Panc1 (cell line): ENCODE data around the gene AGPAT3. TPM values are rescaled to one million over a fixed set of nuclear protein-coding genes. Genes with fewer than 3 reads are reported as not detected.

Source experiments
- ATAC-seq: fragments of 200-7000 bp; cut with Tn5 transposase; 2 replicates; pipeline ENCODE4 v1.9.1; 2020; ENCODE audit warnings: mild to moderate bottlenecking, moderate library complexity
- BruUV-seq: library from RNA; stranded (reverse); fragments of 400-500 nt; replicated peaks from 2 replicates; lab custom pipeline; 2021; lab: Mats Ljungman, UMichigan
- CTCF ChIA-PET: fragments of 300-600 bp; sonication (Branson Sonifier 250); formaldehyde crosslinking; loops from one replicate; lab custom pipeline; 2022; ENCODE audit warnings: antibody characterized with exemption; lab: Charles Lee
- POLR2A ChIA-PET: fragments of 300-600 bp; sonication (Branson Sonifier 250); formaldehyde crosslinking; loops from one replicate; lab custom pipeline; 2022; ENCODE audit warnings: antibody characterized with exemption; lab: Charles Lee
- DNase-seq: peaks from one replicate; pipeline ENCODE4 v3.0.0-alpha.2; 2010; ENCODE audit warnings: low read depth, low spot score
- H3K27ac ChIP-seq: 2 replicates; pipeline ENCODE4 v1.5.1; 2011; ENCODE audit warnings: mild to moderate bottlenecking, low read length, inconsistent platforms
- H3K27me3 ChIP-seq: fragments of 200-500 bp; sonication (Bioruptor generic); 2 replicates; pipeline ENCODE4 v1.6.0; 2014; ENCODE audit warnings: low read length, inconsistent platforms; ENCODE audit not compliant: control insufficient read depth, insufficient read depth
- H3K36me3 ChIP-seq: fragments of 200-500 bp; sonication (Bioruptor generic); 2 replicates; pipeline ENCODE4 v1.5.1; 2014; ENCODE audit warnings: inconsistent platforms, mild to moderate bottlenecking, low read length, moderate library complexity; ENCODE audit not compliant: control insufficient read depth, insufficient read depth
- H3K4me1 ChIP-seq: 2 replicates; pipeline ENCODE4 v1.5.1; 2011; ENCODE audit warnings: inconsistent platforms, mild to moderate bottlenecking, low read length, moderate library complexity; ENCODE audit not compliant: control insufficient read depth, insufficient read depth
- H3K4me3 ChIP-seq, 2 experiments: 2 replicates each; pipeline ENCODE4 v1.5.1; 2011 to 2012; ENCODE audit warnings: low read depth in 2 of 2, low read length in 2 of 2, mild to moderate bottlenecking in 2 of 2, inconsistent platforms in 1 of 2, moderate library complexity in 1 of 2
- H3K9me3 ChIP-seq: fragments of 200-500 bp; sonication (Bioruptor generic); 2 replicates; pipeline ENCODE4 v1.5.1; 2014; ENCODE audit warnings: low read depth, mild to moderate bottlenecking, inconsistent platforms, low read length, moderate library complexity; ENCODE audit not compliant: control insufficient read depth, insufficient read depth
- POLR2AphosphoS5 ChIP-seq: IDR thresholded peaks from 2 replicates; pipeline ENCODE4 v1.6.1; 2012; ENCODE audit warnings: mild to moderate bottlenecking, low read depth, low read length, moderate library complexity
- SIN3A ChIP-seq: IDR thresholded peaks from 2 replicates; pipeline ENCODE4 v1.6.1; 2012; ENCODE audit warnings: low read depth, mild to moderate bottlenecking, low read length, moderate library complexity, borderline replicate concordance; ENCODE audit not compliant: insufficient read depth
- TCF7L2 ChIP-seq: IDR thresholded peaks from 2 replicates; pipeline ENCODE4 v1.6.1; 2011; ENCODE audit warnings: mild to moderate bottlenecking, low read depth, low read length, inconsistent platforms
- in situ Hi-C: cut with HindIII; loops from 2 replicates; pipeline ENCODE4 v1.10.0; 2016; ENCODE audit warnings: low sequenced_read_pairs, low pct_unique_long_range_greater_than_20kb
- intact Hi-C: fragments of 100-400 bp; cut with micrococcal nuclease; formaldehyde crosslinking; loops from one replicate; pipeline ENCODE4 v1.10.0; 2022; ENCODE audit not compliant: unreplicated experiment
- total RNA-seq: library from RNA; stranded (reverse); gene quantifications from one replicate; pipeline ENCODE4 v1.2.1, GENCODE V29; 2021; ENCODE audit not compliant: unreplicated experiment
- TF ChIP-seq, protein P1 (sequence below), 2 experiments: IDR thresholded peaks; 2 replicates each; pipeline ENCODE4 v1.6.1; 2011 to 2012; ENCODE audit warnings: low read depth in 2 of 2, control low read depth in 1 of 2, low read length in 1 of 2, mild to moderate bottlenecking in 1 of 2, moderate library complexity in 1 of 2; ENCODE audit not compliant: insufficient read depth in 1 of 2
- TF ChIP-seq, protein P2 (sequence below): fragments of 450-650 bp; IDR thresholded peaks from 2 replicates; pipeline ENCODE4 v1.5.1; 2017; ENCODE audit warnings: mild to moderate bottlenecking

Gene AGPAT3
- total RNA-seq, 1 experiment from 2014 or later = 40.1 TPM

DNA sequence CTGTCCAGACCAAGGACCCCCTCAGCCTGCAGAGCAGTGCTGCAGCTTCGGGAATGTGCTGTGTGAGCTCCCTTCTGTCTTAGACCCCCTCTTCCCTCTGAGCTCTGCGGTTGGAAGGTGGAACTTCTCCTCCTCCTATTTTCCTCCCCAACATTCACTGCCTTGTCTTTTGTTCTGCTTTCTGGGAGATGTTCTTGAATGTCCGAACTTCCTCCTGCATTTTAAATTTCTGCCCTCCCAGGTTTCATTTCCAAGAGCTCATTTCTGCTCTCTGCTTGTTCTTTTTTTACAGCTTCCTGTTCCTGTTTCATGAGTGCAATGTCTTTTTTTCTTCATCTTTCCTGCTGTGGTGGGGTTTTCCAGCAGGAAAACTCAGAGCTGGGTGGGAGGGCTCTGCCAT, 46.3 kb upstream of the AGPAT3 start:
- H3K9me3 ChIP-seq = no peaks in the 10 kb centered on the region
- no peaks in the 10 kb centered on the region for H3K36me3 ChIP-seq
- ChIA-PET CTCF (interaction anchor here (0.7 kb wide), 1 partner anchor 49 kb away, joined by 5 read pairs; no protein-coding TSS in a partner anchor), POLR2A (interaction anchor here (0.6 kb wide), 1 partner anchor 112 kb away, joined by 10 read pairs; no protein-coding TSS in a partner anchor)
- no peak overlapping the region for H3K27ac ChIP-seq
- no peaks in the 10 kb centered on the region for H3K27me3 ChIP-seq
- DNase-seq = no peak
- BruUV-seq = no TSS peak
- no peaks in the 10 kb centered on the region for H3K4me1 ChIP-seq
- intact Hi-C loops = no loop called here
- TF ChIP-seq SIN3A = no peak
- TF ChIP-seq, protein P1, sequence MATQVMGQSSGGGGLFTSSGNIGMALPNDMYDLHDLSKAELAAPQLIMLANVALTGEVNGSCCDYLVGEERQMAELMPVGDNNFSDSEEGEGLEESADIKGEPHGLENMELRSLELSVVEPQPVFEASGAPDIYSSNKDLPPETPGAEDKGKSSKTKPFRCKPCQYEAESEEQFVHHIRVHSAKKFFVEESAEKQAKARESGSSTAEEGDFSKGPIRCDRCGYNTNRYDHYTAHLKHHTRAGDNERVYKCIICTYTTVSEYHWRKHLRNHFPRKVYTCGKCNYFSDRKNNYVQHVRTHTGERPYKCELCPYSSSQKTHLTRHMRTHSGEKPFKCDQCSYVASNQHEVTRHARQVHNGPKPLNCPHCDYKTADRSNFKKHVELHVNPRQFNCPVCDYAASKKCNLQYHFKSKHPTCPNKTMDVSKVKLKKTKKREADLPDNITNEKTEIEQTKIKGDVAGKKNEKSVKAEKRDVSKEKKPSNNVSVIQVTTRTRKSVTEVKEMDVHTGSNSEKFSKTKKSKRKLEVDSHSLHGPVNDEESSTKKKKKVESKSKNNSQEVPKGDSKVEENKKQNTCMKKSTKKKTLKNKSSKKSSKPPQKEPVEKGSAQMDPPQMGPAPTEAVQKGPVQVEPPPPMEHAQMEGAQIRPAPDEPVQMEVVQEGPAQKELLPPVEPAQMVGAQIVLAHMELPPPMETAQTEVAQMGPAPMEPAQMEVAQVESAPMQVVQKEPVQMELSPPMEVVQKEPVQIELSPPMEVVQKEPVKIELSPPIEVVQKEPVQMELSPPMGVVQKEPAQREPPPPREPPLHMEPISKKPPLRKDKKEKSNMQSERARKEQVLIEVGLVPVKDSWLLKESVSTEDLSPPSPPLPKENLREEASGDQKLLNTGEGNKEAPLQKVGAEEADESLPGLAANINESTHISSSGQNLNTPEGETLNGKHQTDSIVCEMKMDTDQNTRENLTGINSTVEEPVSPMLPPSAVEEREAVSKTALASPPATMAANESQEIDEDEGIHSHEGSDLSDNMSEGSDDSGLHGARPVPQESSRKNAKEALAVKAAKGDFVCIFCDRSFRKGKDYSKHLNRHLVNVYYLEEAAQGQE (IDR thresholded peaks at IDR 0.05; ENCODE audit: insufficient read depth in 1 of 2, low read depth in 2 of 2, low read length in 1 of 2) = no peak
- TF ChIP-seq, protein P2, sequence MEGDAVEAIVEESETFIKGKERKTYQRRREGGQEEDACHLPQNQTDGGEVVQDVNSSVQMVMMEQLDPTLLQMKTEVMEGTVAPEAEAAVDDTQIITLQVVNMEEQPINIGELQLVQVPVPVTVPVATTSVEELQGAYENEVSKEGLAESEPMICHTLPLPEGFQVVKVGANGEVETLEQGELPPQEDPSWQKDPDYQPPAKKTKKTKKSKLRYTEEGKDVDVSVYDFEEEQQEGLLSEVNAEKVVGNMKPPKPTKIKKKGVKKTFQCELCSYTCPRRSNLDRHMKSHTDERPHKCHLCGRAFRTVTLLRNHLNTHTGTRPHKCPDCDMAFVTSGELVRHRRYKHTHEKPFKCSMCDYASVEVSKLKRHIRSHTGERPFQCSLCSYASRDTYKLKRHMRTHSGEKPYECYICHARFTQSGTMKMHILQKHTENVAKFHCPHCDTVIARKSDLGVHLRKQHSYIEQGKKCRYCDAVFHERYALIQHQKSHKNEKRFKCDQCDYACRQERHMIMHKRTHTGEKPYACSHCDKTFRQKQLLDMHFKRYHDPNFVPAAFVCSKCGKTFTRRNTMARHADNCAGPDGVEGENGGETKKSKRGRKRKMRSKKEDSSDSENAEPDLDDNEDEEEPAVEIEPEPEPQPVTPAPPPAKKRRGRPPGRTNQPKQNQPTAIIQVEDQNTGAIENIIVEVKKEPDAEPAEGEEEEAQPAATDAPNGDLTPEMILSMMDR = no peak
- no peak for TF ChIP-seq POLR2AphosphoS5
- TF ChIP-seq TCF7L2 = no peak
- in situ Hi-C loops = no loop called here
- no peak overlapping the region for H3K4me3 ChIP-seq
- ATAC-seq = no peak

DNA sequence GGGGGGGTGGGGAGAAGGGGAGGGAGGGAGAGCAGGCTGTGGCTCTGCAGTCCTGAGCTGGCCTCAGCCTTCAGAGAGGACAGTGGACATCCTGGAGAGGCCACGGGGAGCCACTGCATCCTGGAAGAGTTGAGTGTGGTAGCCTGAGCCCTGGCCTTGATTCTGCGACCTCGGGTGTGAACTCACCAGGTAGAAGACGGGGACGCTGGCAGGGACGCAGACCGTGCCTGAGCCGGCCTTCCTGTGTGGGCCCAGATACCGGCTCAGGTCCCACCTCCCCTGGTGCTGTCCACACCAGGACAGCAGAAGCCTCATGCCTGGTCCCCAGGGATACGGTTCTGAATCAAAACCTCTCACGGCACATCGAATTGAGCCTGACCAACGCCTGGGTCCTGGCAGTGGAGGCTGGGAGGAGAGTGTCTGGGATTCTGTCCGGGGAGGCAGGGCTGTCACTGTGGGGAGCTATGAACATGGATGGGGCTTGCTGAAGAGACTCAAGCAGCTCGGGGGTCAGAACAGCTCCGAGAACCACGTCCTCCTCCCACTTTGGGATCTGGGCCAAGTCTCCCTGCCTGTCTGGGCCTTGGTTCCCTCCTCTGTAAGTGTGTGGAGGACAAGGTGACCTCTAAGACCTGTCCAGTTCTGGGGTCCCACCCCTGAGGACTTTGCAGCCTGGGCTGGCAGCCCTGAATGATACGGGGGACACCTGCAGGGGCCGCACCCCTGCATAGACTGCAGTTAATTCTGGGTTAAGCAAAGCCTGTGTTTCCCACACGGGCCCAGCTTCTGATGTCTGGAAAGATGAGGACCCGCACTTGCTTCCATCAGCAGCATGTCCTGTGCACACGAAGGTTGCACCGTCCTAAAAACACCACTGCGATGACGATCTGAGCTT, 45.3 kb upstream of the AGPAT3 start:
- Histone ChIP-seq H3K4me1 (no peaks in the 10 kb centered on the region), H3K4me3 (no peak overlapping the region), H3K27ac (no peak overlapping the region), H3K27me3 (no peaks in the 10 kb centered on the region), H3K9me3 (no peaks in the 10 kb centered on the region), H3K36me3 (no peaks in the 10 kb centered on the region)
- DNase-seq (no peak), ATAC-seq (no peak)
- intact Hi-C loops (no loop called here), in situ Hi-C loops (no loop called here)
- POLR2A ChIA-PET = no interaction called here
- BruUV-seq = no TSS peak
- TF ChIP-seq, protein P2 = no peak
- no peak for TF ChIP-seq POLR2AphosphoS5
- TF ChIP-seq TCF7L2 = no peak
- no peak for TF ChIP-seq SIN3A
- TF ChIP-seq, protein P1 (IDR thresholded peaks at IDR 0.05; ENCODE audit: insufficient read depth in 1 of 2, low read depth in 2 of 2, low read length in 1 of 2) = no peak
- CTCF ChIA-PET = no interaction called here
